SK-N-MC (cell line): ENCODE results near the gene FGF19.

Experiments
- EZH2 ChIP-seq: fragments of 200-600 bp; sonication (generic); IDR thresholded peaks from one replicate; pipeline ENCODE4 v1.6.1; 2017; ENCODE audit warnings: antibody characterized with exemption
- FOXP2 ChIP-seq: optimal IDR thresholded peaks from 2 replicates; pipeline ENCODE3; 2011; ENCODE audit warnings: mild to moderate bottlenecking, moderate library complexity; ENCODE audit not compliant: insufficient read depth; ENCODE audit errors: extremely low read length, control extremely low read depth
- POLR2AphosphoS5 ChIP-seq: IDR thresholded peaks from 2 replicates; pipeline ENCODE4 v1.6.1; 2012; ENCODE audit warnings: mild to moderate bottlenecking, low read depth, low read length, borderline replicate concordance

GRCh38 chr11:69715446-69715845, 11.6 kb upstream of the FGF19 start:
- TF ChIP-seq EZH2 (no peak), POLR2AphosphoS5 (no peak), FOXP2 (no peak)
